Islet precursor cell (in vitro differentiated cells): ENCODE data around the gene INSYN2B.
"Not testable (repeated sequence)": the region's sequence is repeated elsewhere in the genome, so short reads cannot be mapped to it uniquely, and the experiment has no call there.

ENCODE experiments used
- DNase-seq: peaks from one replicate; pipeline ENCODE4 v3.0.0-alpha.2; 2018

The INSYN2B gene

DNA sequence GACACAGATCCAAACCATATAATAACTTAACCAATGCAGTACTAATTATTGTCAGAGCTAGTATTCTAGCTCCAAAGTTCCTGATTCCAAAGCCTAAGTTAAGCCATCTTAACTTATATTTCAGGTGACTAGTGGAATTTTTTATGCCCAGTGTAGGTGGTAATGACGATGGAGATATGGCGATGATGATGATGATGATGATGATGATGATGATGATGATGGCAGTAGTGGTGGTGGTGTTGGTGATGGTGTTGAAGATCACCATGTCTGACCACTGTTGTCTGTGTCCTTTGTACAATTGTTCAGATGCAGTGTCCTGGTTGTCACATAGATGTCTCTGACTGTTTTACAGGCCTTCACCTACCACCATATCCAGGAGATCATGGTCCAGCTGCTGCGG is 139.9 kb downstream of the INSYN2B start:
- DNase-seq, result no peak

DNA sequence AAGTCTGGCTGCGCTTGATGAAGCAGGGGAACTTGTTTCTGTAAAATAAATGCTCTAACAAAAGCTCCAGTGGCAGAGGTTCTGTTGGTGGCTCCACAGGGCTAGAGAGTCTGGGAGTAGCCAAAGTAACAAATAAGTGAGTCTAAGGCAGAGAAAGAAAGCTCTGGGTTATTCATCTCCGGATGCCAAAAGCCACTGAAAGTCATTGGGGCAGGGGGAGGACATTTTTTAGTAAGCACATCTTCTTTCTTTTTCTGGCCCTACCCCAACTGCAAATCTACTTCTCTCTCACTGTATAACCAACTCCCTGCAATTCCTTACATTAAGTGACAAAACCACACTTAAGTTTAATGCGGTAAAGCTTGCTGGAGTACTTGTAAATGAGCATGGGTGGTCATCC is 141.6 kb downstream of the INSYN2B start:
- DNase-seq, result no peak

DNA sequence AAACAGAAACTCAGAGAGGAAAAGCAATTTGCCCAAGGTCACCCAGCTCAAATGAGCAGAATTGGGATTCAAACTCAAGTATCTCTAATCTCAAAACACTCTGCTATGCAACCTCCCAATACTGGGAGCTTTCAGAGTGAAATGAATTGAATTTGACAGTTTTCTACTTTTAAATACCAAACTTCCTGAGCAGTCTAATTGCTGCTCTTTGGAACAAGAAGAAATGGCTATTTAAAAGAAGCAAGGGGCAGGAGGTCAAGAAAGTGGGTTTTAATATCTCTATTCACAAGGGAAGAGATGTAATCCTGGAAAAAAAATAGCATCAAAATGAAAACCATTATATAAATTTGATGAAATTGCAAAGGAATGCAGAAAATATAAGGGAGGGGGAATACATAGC is 142.6 kb downstream of the INSYN2B start:
- no peak for DNase-seq

GRCh38 chr5:169836835-169837536 is 143.3 kb downstream of the INSYN2B start:
- no peak for DNase-seq

- DNase-seq, result not testable (repeated sequence)
These were observed 145.8 kb downstream of the INSYN2B start for GRCh38 chr5:169834540-169834939.

DNA sequence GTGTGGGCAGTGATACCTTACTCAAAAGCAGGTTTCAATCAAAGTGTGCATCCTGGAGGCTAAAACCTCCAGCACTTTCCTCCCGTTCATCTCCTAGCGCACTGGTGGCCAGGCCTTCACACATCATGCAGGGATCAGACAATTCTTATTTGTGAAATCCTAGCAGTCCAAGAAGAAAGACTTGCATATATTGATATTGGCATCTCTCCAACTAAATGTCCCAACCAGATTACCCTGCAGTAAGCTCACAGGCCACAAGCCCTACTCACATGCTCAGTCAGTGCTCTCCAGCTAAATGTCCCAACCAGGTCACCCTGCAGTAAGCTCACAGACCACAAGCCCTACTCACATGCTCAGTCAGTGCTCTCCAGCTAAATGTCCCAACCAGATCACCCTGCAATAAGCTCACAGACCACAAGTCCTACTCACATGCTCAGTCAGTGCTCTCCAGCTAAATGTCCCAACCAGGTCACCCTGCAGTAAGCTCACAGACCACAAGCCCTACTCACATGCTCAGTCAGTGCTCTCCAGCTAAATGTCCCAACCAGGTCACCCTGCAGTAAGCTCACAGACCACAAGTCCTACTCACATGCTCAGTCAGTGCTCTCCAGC is 146.5 kb downstream of the INSYN2B start:
- not testable (repeated sequence) for DNase-seq

DNA sequence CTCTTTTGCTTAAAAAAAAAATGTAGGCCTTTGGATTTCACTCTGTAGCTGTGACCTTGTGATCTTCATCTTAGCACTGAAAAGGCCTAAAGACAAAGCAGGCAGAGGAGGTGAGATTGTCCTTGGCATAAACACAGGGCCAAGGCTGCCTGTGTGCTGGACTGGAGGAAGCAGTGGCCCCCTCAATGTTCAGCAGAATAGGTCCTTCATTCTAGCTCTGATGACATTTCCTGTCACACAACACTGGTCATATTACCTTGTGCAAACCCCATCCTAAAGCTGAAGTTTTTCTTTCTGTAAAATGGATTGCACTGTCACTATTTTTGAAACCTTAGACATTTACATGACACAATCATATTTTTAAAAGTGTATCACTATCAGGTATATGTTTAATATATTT is 147.4 kb downstream of the INSYN2B start:
- DNase-seq, result no peak

- DNase-seq, result no peak
These were observed 148.0 kb downstream of the INSYN2B start for GRCh38 chr5:169832304-169832703.

- no peak for DNase-seq
These were observed 149.0 kb downstream of the INSYN2B start for GRCh38 chr5:169831331-169831730.

GRCh38 chr5:169828385-169828784 is 151.9 kb downstream of the INSYN2B start:
- DNase-seq, result no peak

DNA sequence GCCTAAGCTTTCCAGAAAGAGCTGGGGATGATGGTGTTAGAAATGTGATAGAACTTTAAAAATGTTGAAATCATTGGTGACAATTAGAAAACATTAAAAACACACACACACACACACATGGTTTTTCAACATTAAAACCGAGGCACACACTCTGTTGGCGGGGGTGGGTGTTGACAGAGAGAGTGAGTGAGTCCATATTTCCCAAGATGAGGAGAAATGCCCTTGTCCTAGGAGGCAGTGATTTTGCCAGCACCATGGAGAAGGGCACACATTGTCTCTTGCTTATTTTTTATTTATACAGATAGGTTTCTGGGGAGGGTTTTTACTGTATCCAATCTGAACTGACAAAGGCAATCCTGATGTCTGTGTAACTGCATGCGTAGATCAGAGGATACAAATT is 152.5 kb downstream of the INSYN2B start:
- DNase-seq, result no peak

DNA sequence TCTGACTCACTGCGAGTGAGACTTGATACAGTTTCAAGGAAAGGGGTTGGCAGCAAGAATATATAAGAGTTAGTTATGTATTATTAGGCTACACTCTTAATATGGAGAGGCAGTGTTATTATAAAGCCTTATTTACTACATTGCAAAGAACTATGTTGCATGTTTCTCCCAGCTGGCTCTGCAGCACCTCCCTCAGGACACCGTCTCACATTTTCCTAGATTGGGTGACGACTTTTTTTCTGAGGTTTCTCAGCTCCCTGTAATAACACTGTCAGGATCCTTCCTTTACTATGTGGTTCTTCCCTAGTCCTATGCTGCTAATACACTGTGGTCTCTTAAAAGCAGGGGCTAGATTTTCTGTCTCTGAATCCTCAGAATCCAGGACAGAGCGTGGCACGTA is 153.7 kb downstream of the INSYN2B start:
- no peak for DNase-seq

DNA sequence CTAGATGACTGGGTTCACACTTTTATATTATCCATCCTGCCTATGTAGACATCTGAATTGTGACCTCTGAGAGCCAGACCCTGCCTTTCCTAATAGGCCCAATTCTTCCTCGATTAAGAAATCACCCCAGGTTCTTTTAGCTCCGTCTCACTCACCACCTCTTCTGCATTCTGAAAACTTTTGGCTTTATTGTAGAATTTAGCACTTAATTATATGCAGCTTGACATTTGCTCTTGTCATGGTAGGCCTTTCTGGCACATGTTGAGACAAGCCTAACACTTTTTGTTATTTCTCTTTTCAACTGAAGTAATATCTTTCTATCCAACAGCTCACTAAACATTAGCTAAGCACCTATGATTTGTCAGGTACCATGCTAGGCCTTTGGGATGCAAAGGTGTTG is 163.3 kb downstream of the INSYN2B start:
- no peak for DNase-seq

DNA sequence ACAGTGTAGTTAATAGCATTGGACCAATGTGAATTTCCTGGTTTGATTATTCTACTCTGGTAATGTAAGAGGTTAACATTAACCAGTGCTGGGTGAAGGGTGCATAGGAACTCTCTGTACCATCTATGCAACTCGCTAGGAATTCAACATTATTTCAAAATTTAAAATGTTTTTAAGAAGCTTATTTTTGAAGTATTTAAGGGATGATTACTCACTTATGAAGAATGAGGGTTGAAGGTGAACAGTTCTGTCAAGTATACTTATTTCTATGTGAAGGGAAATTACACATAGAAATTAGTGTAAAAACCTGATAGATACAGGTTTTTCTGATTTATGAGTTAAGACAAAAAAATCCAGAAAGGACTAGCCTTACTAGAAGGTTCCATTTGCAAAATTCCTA is 165.8 kb downstream of the INSYN2B start:
- DNase-seq, result no peak
